ENCODE data around the gene POLE3.

POLE3 gene

GRCh38 chr9:113410207-113410864 lies at the start of gene POLE3, which contains the start of gene C9orf43:
Gene POLE3, minus strand, starts transcription at chr9:113410675. Its CDS starts 382 bp downstream, at chr9:113410293.
Gene C9orf43, plus strand, starts transcription at chr9:113410747. Its CDS starts 2,747 bp downstream, at chr9:113413494.
- peaks cover 33% of the 10 kb centered on the region for H3K79me2 ChIP-seq (ENCODE audit: insufficient read depth, low read length)

GRCh38 chr9:113456235-113456634 lies 45.8 kb upstream of the POLE3 start:
- Histone ChIP-seq H3K27me3 (ENCODE audit: insufficient read depth, low read length, poor library complexity, severe bottlenecking) (no peaks in the 10 kb centered on the region), H3K9me3 (ENCODE audit: insufficient read depth, low read depth, low read length) (no peaks in the 10 kb centered on the region), H3K36me3 (ENCODE audit: insufficient read depth, low read length) (no peaks in the 10 kb centered on the region), H4K20me1 (ENCODE audit: insufficient read depth, low read length, poor library complexity, severe bottlenecking) (no peaks in the 10 kb centered on the region), H2AFZ (ENCODE audit: low read length) (no peak overlapping the region), H3K4me1 (ENCODE audit: insufficient read depth, low read length, poor library complexity, severe bottlenecking) (peaks cover 17% of the 10 kb centered on the region), H3K4me2 (ENCODE audit: low read depth, low read length, poor library complexity, severe bottlenecking) (no peak overlapping the region), H3K79me2 (ENCODE audit: insufficient read depth, low read length) (no peaks in the 10 kb centered on the region), H3K9me2 (replicated peaks; ENCODE audit: low read depth, low read length) (no peaks in the 10 kb centered on the region), H3F3A (ENCODE audit: low read depth) (no peaks in the 10 kb centered on the region), H3K4me3 (ENCODE audit: low read length, poor library complexity, severe bottlenecking) (no peak overlapping the region), H3K9ac (ENCODE audit: low read depth, low read length, poor library complexity, severe bottlenecking) (no peak overlapping the region)
- TF ChIP-seq EZH2phosphoT487 (IDR thresholded peaks at IDR 0.05; ENCODE audit: borderline replicate concordance), result no peak
- TF ChIP-seq CTCF (conservative IDR thresholded peaks at IDR 0.05; ENCODE audit: low read length), result no peak

More at GRCh38 chr9:113410207-113410864, at the start of gene POLE3, which contains the start of gene C9orf43:
- H3K9ac ChIP-seq (ENCODE audit: low read depth, low read length, poor library complexity, severe bottlenecking), result peak within 1 kb of the TSS; percentile 98
- peaks cover 7% of the 10 kb centered on the region; the same call in 1 of the 2 replicates for H3F3A ChIP-seq (ENCODE audit: low read depth)
- no peak for TF ChIP-seq EZH2phosphoT487 (IDR thresholded peaks at IDR 0.05; ENCODE audit: borderline replicate concordance)
- no peak for TF ChIP-seq CTCF (conservative IDR thresholded peaks at IDR 0.05; ENCODE audit: low read length)
- H3K27me3 ChIP-seq (ENCODE audit: insufficient read depth, low read length, poor library complexity, severe bottlenecking), result peaks cover 5% of the 10 kb centered on the region
- H3K9me2 ChIP-seq (replicated peaks; ENCODE audit: low read depth, low read length), result no peaks in the 10 kb centered on the region
- H3K36me3 ChIP-seq (ENCODE audit: insufficient read depth, low read length), result peaks cover 10% of the 10 kb centered on the region; the same call in 1 of the 2 replicates
- H3K9me3 ChIP-seq (ENCODE audit: insufficient read depth, low read depth, low read length), result no peaks in the 10 kb centered on the region
- peaks cover 37% of the 10 kb centered on the region for H3K4me1 ChIP-seq (ENCODE audit: insufficient read depth, low read length, poor library complexity, severe bottlenecking)
- peak within 1 kb of the TSS; percentile 89 for H3K4me3 ChIP-seq (ENCODE audit: low read length, poor library complexity, severe bottlenecking)
- peak within 1 kb of the TSS; percentile 92 for H2AFZ ChIP-seq (ENCODE audit: low read length)
- peaks cover 17% of the 10 kb centered on the region for H4K20me1 ChIP-seq (ENCODE audit: insufficient read depth, low read length, poor library complexity, severe bottlenecking)
- H3K4me2 ChIP-seq (ENCODE audit: low read depth, low read length, poor library complexity, severe bottlenecking), result peak within 1 kb of the TSS; percentile 99

GRCh38 chr9:113454914-113455761 lies 44.7 kb upstream of the POLE3 start:
- Histone ChIP-seq H3K4me1 (ENCODE audit: insufficient read depth, low read length, poor library complexity, severe bottlenecking) (peaks cover 18% of the 10 kb centered on the region), H3K9me2 (replicated peaks; ENCODE audit: low read depth, low read length) (no peaks in the 10 kb centered on the region), H3K79me2 (ENCODE audit: insufficient read depth, low read length) (no peaks in the 10 kb centered on the region), H3F3A (ENCODE audit: low read depth) (no peaks in the 10 kb centered on the region), H3K4me2 (ENCODE audit: low read depth, low read length, poor library complexity, severe bottlenecking) (peak overlapping the region; percentile 22), H3K36me3 (ENCODE audit: insufficient read depth, low read length) (no peaks in the 10 kb centered on the region), H4K20me1 (ENCODE audit: insufficient read depth, low read length, poor library complexity, severe bottlenecking) (no peaks in the 10 kb centered on the region), H3K9me3 (ENCODE audit: insufficient read depth, low read depth, low read length) (no peaks in the 10 kb centered on the region), H3K4me3 (ENCODE audit: low read length, poor library complexity, severe bottlenecking) (no peak overlapping the region), H3K9ac (ENCODE audit: low read depth, low read length, poor library complexity, severe bottlenecking) (peak overlapping the region; percentile 30), H2AFZ (ENCODE audit: low read length) (peak overlapping the region; percentile 36; the same call in 1 of the 2 replicates), H3K27me3 (ENCODE audit: insufficient read depth, low read length, poor library complexity, severe bottlenecking) (no peaks in the 10 kb centered on the region)
- TF ChIP-seq CTCF (conservative IDR thresholded peaks at IDR 0.05; ENCODE audit: low read length), result no peak
- no peak for TF ChIP-seq EZH2phosphoT487 (IDR thresholded peaks at IDR 0.05; ENCODE audit: borderline replicate concordance)

Data from Loucy (cell line).